Mesendoderm (in vitro differentiated cells): ENCODE results near the gene LSM12.

ENCODE experiments used
- DNase-seq: peaks from one replicate; pipeline ENCODE4 v3.0.0; 2013
- H2AK5ac ChIP-seq: 2 replicates; pipeline ENCODE4 v1.6.1; 2013; ENCODE audit warnings: low read length, inconsistent platforms
- H2BK120ac ChIP-seq: 2 replicates; pipeline ENCODE4 v1.6.1; 2013; ENCODE audit warnings: low read depth, mild to moderate bottlenecking, low read length, moderate library complexity, mixed read lengths
- H2BK15ac ChIP-seq: replicated peaks from 2 replicates; pipeline ENCODE4 v1.6.1; 2013; ENCODE audit warnings: low read depth, mild to moderate bottlenecking, moderate library complexity
- H2BK5ac ChIP-seq: 2 replicates; pipeline ENCODE4 v1.6.1; 2013; ENCODE audit warnings: low read length, inconsistent platforms
- H3K18ac ChIP-seq: 2 replicates; pipeline ENCODE4 v1.6.1; 2013; ENCODE audit warnings: mild to moderate bottlenecking, low read length, mixed read lengths
- H3K23ac ChIP-seq: one replicate; pipeline ENCODE4 v1.6.1; 2013; ENCODE audit warnings: low read length
- H3K27ac ChIP-seq: 2 replicates; pipeline ENCODE4 v1.5.1; 2013; ENCODE audit warnings: low read depth, mild to moderate bottlenecking, inconsistent platforms, low read length, moderate library complexity
- H3K27me3 ChIP-seq: 2 replicates; pipeline ENCODE4 v1.6.1; 2013; ENCODE audit warnings: low read length, control low read depth, mild to moderate bottlenecking, inconsistent platforms; ENCODE audit not compliant: insufficient read depth, poor library complexity
- H3K36me3 ChIP-seq: 2 replicates; pipeline ENCODE4 v1.6.1; 2013; ENCODE audit warnings: low read length, inconsistent platforms; ENCODE audit not compliant: control insufficient read depth, insufficient read depth
- H3K4ac ChIP-seq: one replicate; pipeline ENCODE4 v1.6.1; 2013; ENCODE audit warnings: low read depth, mild to moderate bottlenecking, low read length, moderate library complexity
- H3K4me1 ChIP-seq: 2 replicates; pipeline ENCODE4 v1.6.1; 2013; ENCODE audit warnings: low read depth, low read length, inconsistent platforms; ENCODE audit not compliant: control insufficient read depth
- H3K4me2 ChIP-seq: 2 replicates; pipeline ENCODE4 v1.6.1; 2013; ENCODE audit warnings: low read length
- H3K4me3 ChIP-seq: 2 replicates; pipeline ENCODE4 v1.5.1; 2013; ENCODE audit warnings: mild to moderate bottlenecking, low read length
- H3K56ac ChIP-seq: one replicate; pipeline ENCODE4 v1.6.1; 2013; ENCODE audit warnings: low read length
- H3K79me1 ChIP-seq: 2 replicates; pipeline ENCODE4 v1.6.1; 2013; ENCODE audit warnings: low read length, inconsistent platforms
- H3K79me2 ChIP-seq: 2 replicates; pipeline ENCODE4 v1.6.1; 2013; ENCODE audit warnings: mild to moderate bottlenecking, low read length; ENCODE audit not compliant: control insufficient read depth, insufficient read depth
- H3K9ac ChIP-seq: 2 replicates; pipeline ENCODE4 v1.6.1; 2013; ENCODE audit warnings: low read length, inconsistent platforms
- H4K5ac ChIP-seq: one replicate; pipeline ENCODE4 v1.6.1; 2013; ENCODE audit warnings: low read length
- H4K8ac ChIP-seq: one replicate; pipeline ENCODE4 v1.6.1; 2013; ENCODE audit warnings: low read depth, mild to moderate bottlenecking, control low read depth, low read length, moderate library complexity
- WGBS: extraction: QIAGEN DNeasy Blood & Tissue Kit; methylation state at CpG from one replicate; pipeline ENCODE4 v1.1.7; 2013; ENCODE audit warnings: low lambda C conversion rate, missing lambda C conversion rate; ENCODE audit not compliant: insufficient coverage; ENCODE audit errors: extremely low coverage; 5-methylcytosine and 5-hydroxymethylcytosine counted together

Gene LSM12

GRCh38 chr17:44086364-44087311 is 20.2 kb upstream of the LSM12 start:
- H3K79me1 ChIP-seq, result no peaks in the 10 kb centered on the region
- WGBS, result no CpG with 5 or more reads among the region's 23 CpGs
- peak overlapping the region; percentile 26 for H3K4me3 ChIP-seq
- peak overlapping the region; percentile 99 for H3K56ac ChIP-seq
- peaks cover 5% of the 10 kb centered on the region for H3K4me1 ChIP-seq
- H3K23ac ChIP-seq, result no peak overlapping the region
- H4K5ac ChIP-seq, result no peak overlapping the region
- H2AK5ac ChIP-seq, result no peak overlapping the region
- H2BK5ac ChIP-seq, result peak overlapping the region; percentile 49
- DNase-seq, result peak; percentile 97
- H3K4ac ChIP-seq, result no peak overlapping the region
- peaks cover 6% of the 10 kb centered on the region for H3K36me3 ChIP-seq
- peak overlapping the region; percentile 40 for H2BK120ac ChIP-seq
- peak overlapping the region; percentile 78 for H3K4me2 ChIP-seq
- H3K27me3 ChIP-seq, result no peaks in the 10 kb centered on the region
- H3K18ac ChIP-seq, result peak overlapping the region; percentile 78
- peak overlapping the region; percentile 46 for H3K9ac ChIP-seq
- no peak overlapping the region for H2BK15ac ChIP-seq
- peak overlapping the region; percentile 84 for H3K27ac ChIP-seq
- no peaks in the 10 kb centered on the region for H3K79me2 ChIP-seq
- no peak overlapping the region for H4K8ac ChIP-seq

- DNase-seq, result no peak
- peaks cover 4% of the 10 kb centered on the region for H3K36me3 ChIP-seq
These were observed 19.4 kb upstream of the LSM12 start for GRCh38 chr17:44085908-44086307.

GRCh38 chr17:44084921-44085320 is 18.4 kb upstream of the LSM12 start:
- Histone ChIP-seq H3K4me1 (peaks cover 5% of the 10 kb centered on the region), H3K79me1 (no peaks in the 10 kb centered on the region), H3K27me3 (no peaks in the 10 kb centered on the region), H3K27ac (no peak overlapping the region), H2BK5ac (no peak overlapping the region), H4K8ac (no peak overlapping the region), H3K9ac (no peak overlapping the region), H2BK120ac (no peak overlapping the region), H4K5ac (no peak overlapping the region), H3K4me2 (no peak overlapping the region), H3K56ac (no peak overlapping the region), H3K79me2 (no peaks in the 10 kb centered on the region), H3K4ac (no peak overlapping the region), H2BK15ac (no peak overlapping the region), H3K23ac (no peak overlapping the region), H3K18ac (no peak overlapping the region), H2AK5ac (no peak overlapping the region), H3K4me3 (no peak overlapping the region), H3K36me3 (peaks cover 4% of the 10 kb centered on the region)
- DNase-seq, result no peak
- WGBS, result no CpG with 5 or more reads among the region's 7 CpGs

More at GRCh38 chr17:44085908-44086307, 19.4 kb upstream of the LSM12 start:
- Histone ChIP-seq H3K27me3 (no peaks in the 10 kb centered on the region), H3K56ac (peak overlapping the region; percentile 54), H3K4me1 (peaks cover 5% of the 10 kb centered on the region), H3K23ac (no peak overlapping the region), H2BK5ac (no peak overlapping the region), H3K9ac (no peak overlapping the region), H3K4ac (no peak overlapping the region), H2BK120ac (no peak overlapping the region), H3K18ac (peak overlapping the region; percentile 11), H3K4me3 (no peak overlapping the region), H2AK5ac (no peak overlapping the region), H3K79me2 (no peaks in the 10 kb centered on the region), H3K4me2 (no peak overlapping the region), H3K27ac (no peak overlapping the region), H4K8ac (no peak overlapping the region), H3K79me1 (no peaks in the 10 kb centered on the region), H4K5ac (no peak overlapping the region), H2BK15ac (no peak overlapping the region)
- no CpG with 5 or more reads among the region's 5 CpGs for WGBS

GRCh38 chr17:44084131-44084538 is 17.7 kb upstream of the LSM12 start:
- Histone ChIP-seq H3K4me1 (peaks cover 5% of the 10 kb centered on the region), H2BK15ac (no peak overlapping the region), H2BK120ac (no peak overlapping the region), H4K5ac (no peak overlapping the region), H3K4me2 (no peak overlapping the region), H2AK5ac (no peak overlapping the region), H3K9ac (no peak overlapping the region), H3K23ac (no peak overlapping the region), H3K56ac (no peak overlapping the region), H3K79me2 (no peaks in the 10 kb centered on the region), H3K18ac (no peak overlapping the region), H3K4me3 (no peak overlapping the region), H3K79me1 (no peaks in the 10 kb centered on the region), H3K27ac (no peak overlapping the region), H4K8ac (no peak overlapping the region), H2BK5ac (no peak overlapping the region), H3K27me3 (no peaks in the 10 kb centered on the region), H3K36me3 (peaks cover 4% of the 10 kb centered on the region), H3K4ac (no peak overlapping the region)
- WGBS, result no CpG with 5 or more reads among the region's 10 CpGs
- peak; percentile 44 for DNase-seq

GRCh38 chr17:44083250-44083849 is 16.9 kb upstream of the LSM12 start:
- Histone ChIP-seq H2AK5ac (no peak overlapping the region), H3K9ac (no peak overlapping the region), H3K4me3 (no peak overlapping the region), H4K5ac (no peak overlapping the region), H4K8ac (no peak overlapping the region), H3K18ac (no peak overlapping the region), H3K36me3 (peaks cover 6% of the 10 kb centered on the region), H3K4me2 (no peak overlapping the region), H2BK5ac (no peak overlapping the region), H3K27me3 (no peaks in the 10 kb centered on the region), H3K79me2 (no peaks in the 10 kb centered on the region), H3K4ac (no peak overlapping the region), H3K27ac (no peak overlapping the region), H2BK15ac (no peak overlapping the region), H2BK120ac (no peak overlapping the region), H3K4me1 (peaks cover 5% of the 10 kb centered on the region), H3K56ac (no peak overlapping the region), H3K79me1 (no peaks in the 10 kb centered on the region), H3K23ac (no peak overlapping the region)
- no CpG with 5 or more reads among the region's 12 CpGs for WGBS
- peak; percentile 70 for DNase-seq
